ENCODE measurements around the gene IMMP2L.

DNA sequence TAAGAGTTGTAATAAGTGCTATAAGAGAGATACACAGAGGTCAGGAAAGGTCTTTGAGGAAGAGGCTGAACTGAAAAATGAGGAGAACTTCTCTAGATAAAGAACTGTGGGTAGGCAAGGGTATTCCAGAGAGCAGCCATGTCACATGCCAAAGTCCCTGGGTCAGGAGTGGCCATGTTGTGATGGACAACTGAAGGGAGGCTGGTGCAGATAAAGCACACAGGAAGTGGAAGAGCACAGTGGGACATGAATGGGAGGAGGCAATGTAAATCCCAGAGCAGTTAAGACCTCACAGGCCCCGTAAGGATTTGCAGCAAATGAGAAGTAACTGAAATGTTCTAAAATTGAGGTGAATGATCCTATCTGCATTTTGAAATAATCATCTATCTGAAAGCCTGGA, 37.2 kb downstream of the IMMP2L start:
- TF ChIP-seq, protein P1, sequence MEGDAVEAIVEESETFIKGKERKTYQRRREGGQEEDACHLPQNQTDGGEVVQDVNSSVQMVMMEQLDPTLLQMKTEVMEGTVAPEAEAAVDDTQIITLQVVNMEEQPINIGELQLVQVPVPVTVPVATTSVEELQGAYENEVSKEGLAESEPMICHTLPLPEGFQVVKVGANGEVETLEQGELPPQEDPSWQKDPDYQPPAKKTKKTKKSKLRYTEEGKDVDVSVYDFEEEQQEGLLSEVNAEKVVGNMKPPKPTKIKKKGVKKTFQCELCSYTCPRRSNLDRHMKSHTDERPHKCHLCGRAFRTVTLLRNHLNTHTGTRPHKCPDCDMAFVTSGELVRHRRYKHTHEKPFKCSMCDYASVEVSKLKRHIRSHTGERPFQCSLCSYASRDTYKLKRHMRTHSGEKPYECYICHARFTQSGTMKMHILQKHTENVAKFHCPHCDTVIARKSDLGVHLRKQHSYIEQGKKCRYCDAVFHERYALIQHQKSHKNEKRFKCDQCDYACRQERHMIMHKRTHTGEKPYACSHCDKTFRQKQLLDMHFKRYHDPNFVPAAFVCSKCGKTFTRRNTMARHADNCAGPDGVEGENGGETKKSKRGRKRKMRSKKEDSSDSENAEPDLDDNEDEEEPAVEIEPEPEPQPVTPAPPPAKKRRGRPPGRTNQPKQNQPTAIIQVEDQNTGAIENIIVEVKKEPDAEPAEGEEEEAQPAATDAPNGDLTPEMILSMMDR (IDR thresholded peaks at IDR 0.05): no peak
- no peak for TF ChIP-seq POLR2A (IDR thresholded peaks at IDR 0.05)
